Activated CD8-positive, alpha-beta T cell treated with anti-CD3 and anti-CD28 coated beads for 36 hours (primary cell): Measurements from ENCODE around the gene RHBDD1. TPM values are rescaled to one million over a fixed set of nuclear protein-coding genes. Genes with fewer than 3 reads are reported as not detected.

ENCODE experiments used
- ATAC-seq: fragments of 200-7000 bp; cut with Tn5 transposase; one replicate; pipeline ENCODE4 v1.10.0; 2021; ENCODE audit warnings: mild to moderate bottlenecking, moderate library complexity
- CTCF ChIA-PET: fragments of 350-600 bp; sonication (Branson Sonifier 250); formaldehyde crosslinking; loops from one replicate; lab custom pipeline; 2021; ENCODE audit warnings: antibody characterized with exemption; lab: Charles Lee
- POLR2A ChIA-PET: fragments of 350-600 bp; sonication (Branson Sonifier 250); formaldehyde crosslinking; loops from one replicate; lab custom pipeline; 2021; ENCODE audit warnings: antibody characterized with exemption; lab: Charles Lee
- DNase-seq: peaks from one replicate; pipeline ENCODE4 v3.0.0-alpha.2; 2020
- H3K27ac Mint-ChIP-seq: one replicate; pipeline ENCODE4 v1.8.0; 2021; ENCODE audit warnings: mild to moderate bottlenecking, mixed read lengths
- H3K27me3 Mint-ChIP-seq: one replicate; pipeline ENCODE4 v1.8.0; 2021; ENCODE audit warnings: mixed read lengths
- H3K36me3 Mint-ChIP-seq: one replicate; pipeline ENCODE4 v1.8.0; 2021; ENCODE audit warnings: low read depth, mixed read lengths
- H3K4me1 Mint-ChIP-seq: one replicate; pipeline ENCODE4 v1.8.0; 2021; ENCODE audit warnings: low read depth, mixed read lengths
- H3K4me3 Mint-ChIP-seq: one replicate; pipeline ENCODE4 v1.8.0; 2021; ENCODE audit warnings: mild to moderate bottlenecking, moderate library complexity, mixed read lengths
- H3K9me3 Mint-ChIP-seq: one replicate; pipeline ENCODE4 v1.8.0; 2021; ENCODE audit warnings: mixed read lengths
- intact Hi-C: fragments of 100-400 bp; cut with micrococcal nuclease; formaldehyde crosslinking; loops from one replicate; pipeline ENCODE4 v1.10.0; 2022
- total RNA-seq, 2 experiments: library from RNA; stranded (reverse); gene quantifications; one replicate each; pipeline ENCODE4 v1.2.3, GENCODE V29; 2021
- TF ChIP-seq, protein P1 (sequence below): fragments of 200-600 bp; IDR thresholded peaks from one replicate; pipeline ENCODE4 v1.8.0; 2022; ENCODE audit warnings: antibody characterized with exemption, mild to moderate bottlenecking

RHBDD1 gene, protein sequence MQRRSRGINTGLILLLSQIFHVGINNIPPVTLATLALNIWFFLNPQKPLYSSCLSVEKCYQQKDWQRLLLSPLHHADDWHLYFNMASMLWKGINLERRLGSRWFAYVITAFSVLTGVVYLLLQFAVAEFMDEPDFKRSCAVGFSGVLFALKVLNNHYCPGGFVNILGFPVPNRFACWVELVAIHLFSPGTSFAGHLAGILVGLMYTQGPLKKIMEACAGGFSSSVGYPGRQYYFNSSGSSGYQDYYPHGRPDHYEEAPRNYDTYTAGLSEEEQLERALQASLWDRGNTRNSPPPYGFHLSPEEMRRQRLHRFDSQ
- total RNA-seq, result 10 to 100 TPM; 34.3 to 35.9 TPM

DNA sequence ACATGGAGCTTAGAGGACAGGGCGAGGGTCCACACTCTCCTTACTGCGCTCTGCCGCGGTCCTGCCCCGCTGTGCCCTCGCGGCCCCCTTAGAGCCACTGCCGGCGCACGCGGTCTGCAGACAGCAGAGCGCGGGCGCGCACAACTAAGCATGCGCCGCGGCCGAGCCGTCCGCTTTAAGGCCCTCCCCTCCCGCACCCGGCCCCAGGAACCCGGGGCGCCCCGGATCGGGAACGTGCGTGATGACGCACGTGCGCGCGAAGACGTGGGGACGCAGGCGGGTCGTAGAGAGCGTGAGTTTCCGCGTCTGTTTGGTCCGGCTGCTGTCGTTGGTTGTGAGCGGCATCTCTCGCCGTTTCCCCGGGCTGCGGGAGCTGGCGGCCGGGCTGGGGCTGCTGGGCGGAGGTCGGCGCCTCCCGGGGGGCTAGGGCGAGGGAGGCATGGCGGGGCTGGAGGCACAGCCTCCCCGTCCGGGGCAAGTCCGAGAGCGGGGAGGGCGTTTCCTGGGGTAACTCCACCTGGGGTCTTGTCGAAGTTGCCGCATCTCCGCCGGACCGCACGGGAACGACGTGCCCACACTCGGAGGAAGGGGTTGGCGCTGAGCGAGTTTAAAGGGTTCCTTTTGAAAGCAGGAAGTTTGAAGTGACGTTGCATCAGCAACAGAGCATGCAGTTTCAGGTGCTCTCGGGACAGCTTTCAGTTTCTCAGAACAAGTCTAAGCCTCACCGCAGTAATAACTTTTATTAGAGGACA is at the start of gene RHBDD1:
Gene RHBDD1, plus strand, starts transcription at position 259 of the 752 bp plus-strand sequence. CDS start 28,640 bp downstream, outside the sequence.
- intact Hi-C loops, result loop anchor here (1.0 to 5.0 kb wide), 4 partner anchors 34 to 146 kb away; no protein-coding TSS in a partner anchor
- H3K36me3 Mint-ChIP-seq, result peaks cover 53% of the 10 kb centered on the region
- no peaks in the 10 kb centered on the region for H3K27me3 Mint-ChIP-seq
- ChIA-PET POLR2A (interaction anchor here (0.6 to 3.1 kb wide), 21 partner anchors 10 to 1806 kb away, joined by 3 to 16 read pairs (median 5); no protein-coding TSS in a partner anchor), CTCF (interaction anchor here (1.0 to 4.5 kb wide), 4 partner anchors 8 to 37 kb away, joined by 3 to 18 read pairs (median 8); partner anchors contain the start of gene IRS1)
- peak within 1 kb of the TSS; percentile 96 for H3K27ac Mint-ChIP-seq
- ATAC-seq (peak; percentile 87), DNase-seq (peak; percentile 95)
- TF ChIP-seq, protein P1, sequence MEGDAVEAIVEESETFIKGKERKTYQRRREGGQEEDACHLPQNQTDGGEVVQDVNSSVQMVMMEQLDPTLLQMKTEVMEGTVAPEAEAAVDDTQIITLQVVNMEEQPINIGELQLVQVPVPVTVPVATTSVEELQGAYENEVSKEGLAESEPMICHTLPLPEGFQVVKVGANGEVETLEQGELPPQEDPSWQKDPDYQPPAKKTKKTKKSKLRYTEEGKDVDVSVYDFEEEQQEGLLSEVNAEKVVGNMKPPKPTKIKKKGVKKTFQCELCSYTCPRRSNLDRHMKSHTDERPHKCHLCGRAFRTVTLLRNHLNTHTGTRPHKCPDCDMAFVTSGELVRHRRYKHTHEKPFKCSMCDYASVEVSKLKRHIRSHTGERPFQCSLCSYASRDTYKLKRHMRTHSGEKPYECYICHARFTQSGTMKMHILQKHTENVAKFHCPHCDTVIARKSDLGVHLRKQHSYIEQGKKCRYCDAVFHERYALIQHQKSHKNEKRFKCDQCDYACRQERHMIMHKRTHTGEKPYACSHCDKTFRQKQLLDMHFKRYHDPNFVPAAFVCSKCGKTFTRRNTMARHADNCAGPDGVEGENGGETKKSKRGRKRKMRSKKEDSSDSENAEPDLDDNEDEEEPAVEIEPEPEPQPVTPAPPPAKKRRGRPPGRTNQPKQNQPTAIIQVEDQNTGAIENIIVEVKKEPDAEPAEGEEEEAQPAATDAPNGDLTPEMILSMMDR, result no peak
- peaks cover 7% of the 10 kb centered on the region for H3K9me3 Mint-ChIP-seq
- peak within 1 kb of the TSS; percentile 88 for H3K4me3 Mint-ChIP-seq
- peaks cover 49% of the 10 kb centered on the region for H3K4me1 Mint-ChIP-seq

DNA sequence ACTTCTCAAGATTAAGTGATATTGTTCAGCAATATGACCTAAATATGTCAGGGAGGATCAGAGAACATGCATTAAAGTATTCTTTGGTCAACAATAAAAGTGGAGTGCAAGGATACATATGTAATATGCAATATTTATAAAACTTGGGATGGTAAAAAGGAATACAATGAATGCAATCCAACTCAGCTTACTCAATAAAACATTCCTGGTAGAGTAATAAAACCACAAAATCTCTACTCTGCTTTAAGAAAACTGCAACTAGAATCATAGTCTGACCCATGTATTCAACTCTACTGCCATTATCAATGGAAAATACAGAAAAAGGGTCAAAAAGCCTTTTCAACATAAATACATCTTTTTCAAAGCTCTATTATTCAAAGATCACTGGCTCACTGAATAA is 47.8 kb upstream of the RHBDD1 start:
- peaks cover 12% of the 10 kb centered on the region for H3K36me3 Mint-ChIP-seq
- no peaks in the 10 kb centered on the region for H3K9me3 Mint-ChIP-seq
- DNase-seq, result no peak
- H3K27ac Mint-ChIP-seq, result no peak overlapping the region
- no peak for ATAC-seq
- TF ChIP-seq, protein P1, result no peak
- POLR2A ChIA-PET, result interaction anchor here (1.6 kb wide), 1 partner anchor 47 kb away, joined by 6 read pairs; no protein-coding TSS in a partner anchor
- no peak overlapping the region for H3K4me3 Mint-ChIP-seq
- intact Hi-C loops, result no loop called here
- H3K4me1 Mint-ChIP-seq, result peaks cover 36% of the 10 kb centered on the region
- CTCF ChIA-PET, result interaction anchor here (2.6 to 4.2 kb wide), 2 partner anchors 11 to 15 kb away, joined by 15 to 29 read pairs; partner anchors contain the start of gene IRS1
- H3K27me3 Mint-ChIP-seq, result no peaks in the 10 kb centered on the region

DNA sequence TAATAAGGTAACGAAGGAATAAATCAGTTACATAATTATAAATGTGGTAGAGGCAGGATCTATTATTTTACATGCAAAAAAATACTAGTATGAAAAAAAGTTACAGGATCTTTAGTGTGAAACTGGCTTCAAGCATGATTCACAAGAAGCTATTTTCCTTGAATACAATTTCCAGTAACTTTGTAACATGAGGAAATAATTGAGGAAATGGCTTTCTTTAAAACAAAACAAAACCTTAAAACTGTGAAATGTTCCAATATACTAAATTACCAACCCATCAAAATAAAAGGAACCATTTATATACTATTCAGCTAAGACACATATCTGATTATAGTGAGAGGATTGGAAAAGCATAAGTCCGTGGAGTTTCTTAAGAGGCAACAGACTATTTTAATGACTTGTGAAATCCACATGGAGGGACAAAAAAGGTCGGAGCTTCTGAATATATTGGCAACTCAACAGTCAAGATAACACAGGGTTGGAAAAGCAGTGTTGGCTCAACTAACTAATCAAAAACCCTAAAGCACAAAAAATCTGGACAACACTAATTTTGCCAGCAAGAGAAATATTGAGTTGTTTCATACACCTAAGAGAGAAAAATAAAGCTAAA is 46.9 kb upstream of the RHBDD1 start:
- no peak overlapping the region for H3K27ac Mint-ChIP-seq
- H3K4me3 Mint-ChIP-seq, result no peak overlapping the region
- no peaks in the 10 kb centered on the region for H3K27me3 Mint-ChIP-seq
- CTCF ChIA-PET, result interaction anchor here (1.2 to 4.2 kb wide), 4 partner anchors 10 to 17 kb away, joined by 3 to 29 read pairs (median 10); partner anchors contain the start of gene IRS1
- POLR2A ChIA-PET, result interaction anchor here (0.9 kb wide), 1 partner anchor 9 kb away, joined by 3 read pairs; no protein-coding TSS in a partner anchor
- ATAC-seq (no peak), DNase-seq (no peak)
- peaks cover 44% of the 10 kb centered on the region for H3K4me1 Mint-ChIP-seq
- intact Hi-C loops, result no loop called here
- peaks cover 10% of the 10 kb centered on the region for H3K36me3 Mint-ChIP-seq
- H3K9me3 Mint-ChIP-seq, result no peaks in the 10 kb centered on the region
- TF ChIP-seq, protein P1, result no peak

DNA sequence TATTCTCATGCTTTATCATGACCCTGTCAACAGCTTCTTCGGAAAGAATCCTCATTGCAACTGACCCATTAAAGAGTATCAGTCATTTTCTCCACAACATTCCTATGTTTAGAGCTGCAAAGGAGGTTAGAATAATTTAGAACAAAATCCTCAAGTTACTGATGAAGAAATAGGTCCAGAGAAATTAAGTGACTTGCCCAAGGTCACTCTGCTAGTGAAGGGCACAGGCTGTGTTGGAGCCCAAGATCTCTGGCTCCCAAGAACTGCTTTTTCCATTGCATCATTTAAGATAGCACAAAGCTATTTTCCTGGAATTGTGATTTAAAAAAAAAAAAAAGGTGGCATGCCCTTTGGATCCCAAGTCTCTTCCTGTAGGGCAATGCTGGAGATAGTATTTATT is 45.8 kb upstream of the RHBDD1 start:
- H3K4me1 Mint-ChIP-seq, result peaks cover 55% of the 10 kb centered on the region

More for the DNA sequence above, 45.8 kb upstream of the RHBDD1 start:
- H3K36me3 Mint-ChIP-seq, result peaks cover 10% of the 10 kb centered on the region
- ATAC-seq (no peak), DNase-seq (no peak)
- H3K27me3 Mint-ChIP-seq, result no peaks in the 10 kb centered on the region
- CTCF ChIA-PET, result interaction anchor here (1.2 to 4.2 kb wide), 5 partner anchors 9 to 45 kb away, joined by 3 to 29 read pairs (median 6); partner anchors contain the start of gene IRS1
- TF ChIP-seq, protein P1, result no peak
- POLR2A ChIA-PET, result interaction anchor here (0.9 to 2.7 kb wide), 4 partner anchors 11 to 46 kb away, joined by 3 to 16 read pairs (median 5); partner anchors contain the start of gene RHBDD1
- H3K27ac Mint-ChIP-seq, result peak overlapping the region; percentile 97
- intact Hi-C loops, result no loop called here
- peak overlapping the region; percentile 87 for H3K4me3 Mint-ChIP-seq
- no peaks in the 10 kb centered on the region for H3K9me3 Mint-ChIP-seq
